ENCODE results near the gene ALKBH4. TPM values are rescaled to one million over a fixed set of nuclear protein-coding genes. Genes with fewer than 3 reads are reported as not detected.
"Not testable (repeated sequence)": the region's sequence is repeated elsewhere in the genome, so short reads cannot be mapped to it uniquely, and the experiment has no call there.

The ALKBH4 gene
- total and polyA plus RNA-seq, 2 of the 4 experiments (the other 2 are of a cell fraction), result 6.1 to 7.4 TPM

DNA sequence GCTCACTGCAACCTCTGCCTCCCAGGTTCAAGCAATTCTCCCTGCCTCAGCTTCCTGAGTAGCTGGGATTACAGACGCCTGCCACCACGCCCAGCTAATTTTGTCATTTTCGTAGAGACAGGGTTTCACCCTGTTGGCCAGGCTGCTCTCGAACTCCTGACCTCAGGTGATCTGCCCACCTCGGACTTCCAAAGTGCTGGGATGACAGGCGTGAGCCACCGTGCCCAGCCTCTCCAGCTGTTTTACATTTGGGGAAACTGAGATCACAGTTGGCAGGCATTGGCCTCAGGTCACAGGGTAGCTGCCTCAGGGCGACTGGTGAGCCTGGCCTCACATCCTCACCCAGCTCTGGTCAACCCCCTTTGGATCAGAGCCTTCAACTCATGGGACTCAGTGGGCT, 45.9 kb upstream of the ALKBH4 start:
- H2BK20ac ChIP-seq (ENCODE audit: low read depth, low read length); dilution Hi-C loops (cut with HindIII; ENCODE audit: low sequenced_read_pairs, unreplicated experiment); H3K27ac ChIP-seq (ENCODE audit: insufficient read depth, low read length); H4K8ac ChIP-seq (ENCODE audit: low read depth in 2 of 2, low read length in 2 of 2); H2BK120ac ChIP-seq (ENCODE audit: low read depth, low read length); H3K23ac ChIP-seq (ENCODE audit: low read depth, low read length); H3K4me1 ChIP-seq (ENCODE audit: control insufficient read depth, insufficient read depth, low read length); H2BK15ac ChIP-seq (ENCODE audit: low read depth, low read length); CTCF ChIA-PET; H2AK9ac ChIP-seq (replicated peaks; ENCODE audit: low read depth, low read length, poor library complexity); H4K5ac ChIP-seq (ENCODE audit: low read depth, low read length); H3K4me2 ChIP-seq (ENCODE audit: low read depth, low read length); H3K9me3 ChIP-seq (ENCODE audit: control insufficient read depth, insufficient read depth, low read length); H3K4me3 ChIP-seq (ENCODE audit: insufficient read depth, low read depth, low read length); H3K4ac ChIP-seq (ENCODE audit: low read depth, low read length); DNase-seq; ATAC-seq (ENCODE audit: low read depth); H3K14ac ChIP-seq (replicated peaks; ENCODE audit: low read depth, low read length); BruUV-seq (replicated peaks); H3K79me1 ChIP-seq (ENCODE audit: low read depth in 1 of 2, low read length in 2 of 2); POLR2A ChIA-PET (ENCODE audit: unreplicated experiment); H3K56ac ChIP-seq (ENCODE audit: extremely low read depth, insufficient read depth, low read length); H3K18ac ChIP-seq (ENCODE audit: low read depth, low read length); H3K27me3 ChIP-seq (ENCODE audit: control insufficient read depth, insufficient read depth, low read length); H2AFZ ChIP-seq (replicated peaks; ENCODE audit: low read length, poor library complexity); H4K20me1 ChIP-seq (ENCODE audit: insufficient read depth, low read length); intact Hi-C loops (cut with micrococcal nuclease); H4K91ac ChIP-seq (ENCODE audit: insufficient read depth, low read depth, low read length); H2AK5ac ChIP-seq (ENCODE audit: low read depth, low read length); H3K9ac ChIP-seq (ENCODE audit: low read depth, low read length); H3K36me3 ChIP-seq (ENCODE audit: control insufficient read depth, insufficient read depth, low read length); in situ Hi-C loops (cut with MboI; ENCODE audit: low sequenced_read_pairs); H2BK5ac ChIP-seq (ENCODE audit: low read depth, low read length, poor library complexity, severe bottlenecking); H3K9me1 ChIP-seq (ENCODE audit: insufficient read depth, low read length): not testable (repeated sequence)
- WGBS, 2 experiments (ENCODE audit: extremely low coverage in 2 of 2, insufficient read length in 1 of 2), result no CpG with 5 or more reads among the region's 8 CpGs

DNA sequence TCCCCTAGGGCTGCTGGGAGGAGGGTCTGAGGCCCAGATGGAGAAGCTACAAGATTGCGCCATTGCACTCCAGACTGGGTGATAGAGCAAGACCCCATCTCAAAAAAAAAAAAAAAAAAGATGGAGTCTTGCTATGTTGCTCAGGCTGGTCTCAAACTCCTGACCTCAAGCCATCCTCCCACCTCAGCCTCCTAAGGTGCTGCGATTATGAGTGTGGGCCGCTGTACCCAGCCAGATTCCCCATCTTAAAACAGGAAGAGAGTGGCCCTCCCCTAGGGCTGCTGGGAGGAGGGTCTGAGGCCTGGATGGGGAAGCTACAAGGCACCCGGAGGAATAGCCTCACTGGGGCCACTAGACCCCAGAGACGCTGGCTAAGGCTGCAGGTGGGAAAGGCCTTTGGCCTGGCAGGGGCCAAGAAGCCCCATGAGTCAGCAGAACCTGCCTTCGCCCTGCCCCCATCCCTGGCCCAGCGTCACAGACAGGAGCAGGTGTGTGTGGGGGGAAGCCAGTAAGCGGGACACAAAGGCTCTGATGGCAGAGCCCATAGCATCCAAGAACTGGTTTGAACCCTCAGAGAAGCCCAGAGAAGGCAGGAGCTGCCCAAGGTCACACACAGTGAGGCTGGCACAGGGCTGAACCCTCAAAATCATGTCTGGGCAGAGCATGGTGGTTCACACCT, 42.9 kb upstream of the ALKBH4 start:
- dilution Hi-C loops (cut with HindIII; ENCODE audit: low sequenced_read_pairs, unreplicated experiment); CTCF ChIA-PET: not testable (repeated sequence)

More for the DNA sequence above, 42.9 kb upstream of the ALKBH4 start:
- H3K56ac ChIP-seq (ENCODE audit: extremely low read depth, insufficient read depth, low read length); POLR2A ChIA-PET (ENCODE audit: unreplicated experiment); H3K9me1 ChIP-seq (ENCODE audit: insufficient read depth, low read length); H2AK9ac ChIP-seq (replicated peaks; ENCODE audit: low read depth, low read length, poor library complexity); H3K27ac ChIP-seq (ENCODE audit: insufficient read depth, low read length); H3K18ac ChIP-seq (ENCODE audit: low read depth, low read length); H2BK120ac ChIP-seq (ENCODE audit: low read depth, low read length); ATAC-seq (ENCODE audit: low read depth); H4K5ac ChIP-seq (ENCODE audit: low read depth, low read length); H3K36me3 ChIP-seq (ENCODE audit: control insufficient read depth, insufficient read depth, low read length); H3K4me2 ChIP-seq (ENCODE audit: low read depth, low read length); H2BK5ac ChIP-seq (ENCODE audit: low read depth, low read length, poor library complexity, severe bottlenecking); H4K91ac ChIP-seq (ENCODE audit: insufficient read depth, low read depth, low read length); H3K9me3 ChIP-seq (ENCODE audit: control insufficient read depth, insufficient read depth, low read length); intact Hi-C loops (cut with micrococcal nuclease); H2BK15ac ChIP-seq (ENCODE audit: low read depth, low read length); H3K23ac ChIP-seq (ENCODE audit: low read depth, low read length); H4K20me1 ChIP-seq (ENCODE audit: insufficient read depth, low read length); H4K8ac ChIP-seq (ENCODE audit: low read depth in 2 of 2, low read length in 2 of 2); H2AFZ ChIP-seq (replicated peaks; ENCODE audit: low read length, poor library complexity); H3K79me1 ChIP-seq (ENCODE audit: low read depth in 1 of 2, low read length in 2 of 2); BruUV-seq (replicated peaks); H3K27me3 ChIP-seq (ENCODE audit: control insufficient read depth, insufficient read depth, low read length); H3K4me1 ChIP-seq (ENCODE audit: control insufficient read depth, insufficient read depth, low read length); H3K14ac ChIP-seq (replicated peaks; ENCODE audit: low read depth, low read length); H3K9ac ChIP-seq (ENCODE audit: low read depth, low read length); DNase-seq; H3K4me3 ChIP-seq (ENCODE audit: insufficient read depth, low read depth, low read length); H2AK5ac ChIP-seq (ENCODE audit: low read depth, low read length); in situ Hi-C loops (cut with MboI; ENCODE audit: low sequenced_read_pairs); H2BK20ac ChIP-seq (ENCODE audit: low read depth, low read length); H3K4ac ChIP-seq (ENCODE audit: low read depth, low read length): not testable (repeated sequence)
- WGBS, 2 experiments (ENCODE audit: extremely low coverage in 2 of 2, insufficient read length in 1 of 2), result no CpG with 5 or more reads among the region's 8 CpGs
